HG02571 (cell line): Measurements from ENCODE around the gene NKD2.

Experiments
- ATAC-seq: cut with Tn5 transposase; IDR thresholded peaks from one replicate; pipeline ENCODE4 v1.9.1; 2021; ENCODE audit warnings: mild to moderate bottlenecking, moderate library complexity; ENCODE audit not compliant: unreplicated experiment

NKD2 gene

GRCh38 chr5:978693-979092, 29.9 kb upstream of the NKD2 start:
- no peak for ATAC-seq

- ATAC-seq, result no peak
Measured at GRCh38 chr5:979100-979817, 29.3 kb upstream of the NKD2 start.

- ATAC-seq, result no peak
Measured at GRCh38 chr5:980001-980588, 28.5 kb upstream of the NKD2 start.

DNA sequence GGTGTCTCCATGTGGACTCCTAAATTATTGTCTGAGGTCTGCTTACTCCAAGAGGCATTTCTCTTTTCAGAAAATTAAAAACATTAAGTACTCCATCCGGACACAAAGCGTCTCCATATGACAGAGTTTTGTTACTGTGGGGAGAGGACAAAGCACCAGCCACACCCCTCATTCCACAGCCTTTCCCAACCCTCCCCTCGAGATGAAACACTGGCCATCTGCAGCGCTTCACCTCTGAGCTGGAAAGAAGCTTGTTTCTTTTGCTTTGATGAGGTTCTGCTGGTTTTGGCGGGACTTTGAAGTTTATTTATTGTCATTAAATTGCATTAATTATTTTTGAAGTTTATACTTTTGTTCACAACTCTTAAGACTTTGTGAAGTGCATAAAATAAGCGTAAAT, 27.6 kb upstream of the NKD2 start:
- no peak for ATAC-seq

- no peak for ATAC-seq
Measured at GRCh38 chr5:981456-981855, 27.1 kb upstream of the NKD2 start.

DNA sequence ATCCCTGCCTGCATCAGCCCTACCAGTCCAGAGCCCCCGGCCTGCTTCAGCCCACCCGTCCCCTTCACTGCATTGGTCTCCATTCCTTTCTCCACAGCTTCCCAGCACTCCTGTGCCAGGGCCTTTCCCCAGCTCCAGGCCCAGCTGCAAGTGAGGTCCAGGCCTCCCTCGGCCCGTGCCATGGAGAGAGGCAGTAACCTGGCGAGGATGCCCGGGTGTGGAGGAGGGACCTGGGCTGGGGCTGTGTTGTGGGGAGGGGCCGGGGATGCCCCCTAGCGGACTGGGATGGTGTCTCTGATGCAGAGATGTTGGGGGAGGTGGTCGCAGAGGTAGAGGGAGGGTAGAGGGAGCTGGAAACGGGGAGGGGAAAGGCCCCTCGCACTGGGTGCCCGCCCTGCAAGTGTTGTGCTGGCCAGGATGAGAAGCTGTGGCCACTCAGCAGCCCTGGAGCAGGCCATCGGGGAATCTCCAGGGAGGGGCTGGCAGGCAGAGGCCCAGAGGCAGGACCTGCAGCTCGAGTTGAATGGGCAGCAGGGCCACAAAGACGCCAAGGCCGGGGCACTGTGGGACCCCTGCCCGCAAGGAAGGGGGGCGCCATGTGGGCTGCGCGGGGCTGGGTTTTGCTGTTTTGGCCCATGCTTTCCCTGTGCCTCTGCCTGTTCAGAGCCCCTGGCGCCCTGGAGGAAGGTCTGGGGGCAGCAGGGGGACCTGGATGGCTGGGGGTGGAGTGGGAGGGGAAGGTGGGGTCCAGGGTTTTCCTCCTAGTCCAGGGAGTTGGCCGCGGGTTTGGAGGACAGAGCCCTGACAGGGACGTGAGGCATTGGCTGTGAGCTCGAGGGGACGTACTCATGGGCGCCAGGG, 26.0 kb upstream of the NKD2 start:
- no peak for ATAC-seq

DNA sequence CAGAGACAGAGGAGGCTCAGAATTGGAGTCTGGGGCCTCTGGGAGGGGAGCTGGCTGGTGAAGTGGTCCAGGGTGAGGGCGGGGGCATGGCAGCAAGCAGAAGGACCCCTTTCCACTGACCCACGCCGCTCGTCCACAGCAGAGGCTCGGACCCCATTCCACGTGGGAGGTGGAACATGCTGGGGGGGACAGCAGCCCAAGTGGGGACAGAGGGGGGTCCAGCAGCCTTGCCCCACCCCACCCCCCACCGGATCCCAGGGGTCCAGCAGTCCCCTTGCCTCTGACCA, 25.4 kb upstream of the NKD2 start:
- ATAC-seq, result no peak

DNA sequence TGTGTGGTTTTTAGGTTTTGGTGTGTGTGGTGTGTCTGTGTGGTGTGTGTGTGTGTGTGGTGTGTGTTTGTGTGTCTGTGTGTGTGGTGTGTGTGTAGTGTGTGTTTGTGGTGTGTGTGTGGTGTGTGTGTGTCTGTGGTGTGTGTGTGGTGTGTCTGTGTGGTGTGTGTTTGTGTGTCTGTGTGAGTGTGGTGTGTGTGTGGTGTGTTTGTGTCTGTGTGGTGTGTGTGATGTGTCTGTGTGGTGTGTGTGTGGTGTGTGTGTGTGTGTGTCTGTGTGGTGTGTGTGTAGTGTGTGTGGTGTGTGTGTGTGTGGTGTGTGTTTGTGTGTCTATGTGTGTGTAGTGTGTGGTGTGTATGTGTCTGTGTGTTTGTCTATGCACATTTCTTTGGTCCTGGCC, 25.0 kb upstream of the NKD2 start:
- no peak for ATAC-seq

GRCh38 chr5:984774-985173, 23.8 kb upstream of the NKD2 start:
- ATAC-seq, result no peak

- ATAC-seq, result no peak
Measured at GRCh38 chr5:987761-988160, 20.8 kb upstream of the NKD2 start.

- no peak for ATAC-seq
Measured at GRCh38 chr5:988322-988721, 20.3 kb upstream of the NKD2 start.

DNA sequence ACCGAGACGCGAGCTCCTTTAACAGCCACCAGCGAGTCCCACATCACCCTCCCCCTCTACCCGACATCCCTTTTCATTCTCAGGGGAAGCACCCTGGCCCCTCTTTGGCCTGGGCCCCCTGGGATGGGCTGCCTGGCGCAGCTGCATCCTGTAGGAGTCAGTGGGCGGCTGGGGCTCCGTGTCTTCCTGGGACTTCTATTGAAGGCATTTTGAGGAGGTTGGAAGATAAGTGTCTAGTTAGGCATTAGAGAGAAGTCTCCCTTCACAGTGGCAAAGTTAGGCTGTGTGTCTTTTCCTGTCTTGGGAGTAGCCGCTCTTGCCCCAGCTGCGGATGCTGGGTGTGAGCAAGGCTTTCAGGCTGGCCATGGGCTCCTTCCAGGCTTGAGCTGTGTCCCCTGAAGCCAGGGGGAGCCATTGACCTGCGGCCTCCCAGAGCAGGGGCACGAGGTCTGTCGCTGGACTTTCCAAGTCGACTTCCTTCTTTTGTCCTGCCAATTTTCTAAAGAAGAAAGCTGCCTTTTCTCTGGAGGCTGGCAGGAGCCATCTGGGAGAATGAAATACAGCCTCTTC, 18.6 kb upstream of the NKD2 start:
- no peak for ATAC-seq

DNA sequence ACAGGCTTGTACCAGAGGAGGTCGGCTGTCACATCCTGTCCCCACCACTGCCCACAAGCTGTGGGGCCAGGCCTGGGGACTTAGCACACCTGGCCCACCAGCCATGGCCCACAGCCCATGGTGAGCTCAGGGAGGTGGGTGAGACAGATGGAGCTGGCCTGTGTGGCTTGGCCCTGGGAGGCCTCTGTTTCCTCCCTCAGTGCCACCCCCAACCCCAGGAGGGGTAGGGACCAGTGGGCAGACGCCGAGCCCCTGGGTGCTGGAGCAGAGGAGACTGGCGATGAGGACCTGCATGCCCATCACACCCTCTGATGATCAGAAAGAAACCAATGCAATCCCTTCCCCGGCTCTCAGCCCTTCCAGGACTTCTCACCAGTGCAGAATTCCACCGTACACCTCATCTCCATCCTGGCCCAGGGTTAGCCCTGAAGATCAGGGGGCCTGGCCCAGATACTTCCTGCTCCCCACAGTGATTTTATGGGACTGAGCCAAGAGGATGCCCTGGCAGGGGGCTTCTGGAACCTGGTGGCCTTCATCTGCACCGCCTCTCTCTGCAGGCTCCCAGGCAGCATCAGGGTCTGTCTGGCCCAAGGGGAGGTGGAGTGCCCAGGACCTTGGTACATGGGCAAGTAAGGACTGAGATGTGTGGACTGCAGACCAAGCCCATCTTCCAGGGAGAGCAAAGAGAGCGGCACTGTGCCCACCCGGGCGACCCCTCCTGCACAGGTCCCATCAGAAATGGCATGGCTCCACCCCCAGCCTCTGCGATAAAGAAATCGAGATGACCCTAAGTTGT, 16.9 kb upstream of the NKD2 start:
- no peak for ATAC-seq

GRCh38 chr5:994272-994607, 14.4 kb upstream of the NKD2 start:
- no peak for ATAC-seq

GRCh38 chr5:994821-995220, 13.8 kb upstream of the NKD2 start:
- no peak for ATAC-seq

DNA sequence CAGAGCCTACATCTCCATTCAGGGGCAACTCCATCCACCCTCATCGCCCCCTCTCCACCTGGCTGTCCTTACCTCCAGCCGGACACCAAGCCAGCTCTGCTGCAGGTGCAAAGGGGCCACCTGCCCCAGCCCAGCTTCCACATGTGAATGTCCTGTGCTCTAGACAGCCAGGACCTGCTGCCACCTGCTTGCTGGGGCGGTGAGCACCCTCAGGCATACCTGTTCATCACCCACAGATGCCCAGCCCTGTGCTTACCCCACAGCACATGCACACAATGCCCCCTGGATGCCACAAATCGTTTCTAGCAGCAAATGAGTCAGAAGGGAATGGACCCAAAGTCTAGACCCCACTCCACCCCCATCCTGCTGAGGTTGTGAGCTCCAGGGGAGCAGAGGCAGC, 13.3 kb upstream of the NKD2 start:
- no peak for ATAC-seq

- no peak for ATAC-seq
Measured at GRCh38 chr5:997001-997474, 11.6 kb upstream of the NKD2 start.

DNA sequence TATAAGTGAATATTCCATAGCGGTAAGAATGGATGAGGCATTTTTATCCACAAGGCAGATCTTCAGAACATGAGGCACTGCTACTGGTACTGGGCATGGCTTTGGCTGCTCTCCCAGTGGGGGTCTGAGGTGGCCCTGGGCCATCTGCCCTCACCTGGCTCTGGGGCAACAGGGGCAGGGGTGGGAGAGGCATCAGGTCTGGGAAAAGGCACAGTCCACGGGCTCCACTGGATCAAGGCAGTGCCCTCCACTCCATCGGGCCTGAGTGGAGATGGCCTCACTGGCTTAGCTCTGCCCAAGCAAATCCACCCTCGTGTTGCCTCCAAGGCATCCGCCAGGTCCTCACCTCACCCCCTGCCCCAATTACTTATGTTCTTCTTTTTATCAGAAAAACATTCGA, 10.9 kb upstream of the NKD2 start:
- ATAC-seq, result no peak

DNA sequence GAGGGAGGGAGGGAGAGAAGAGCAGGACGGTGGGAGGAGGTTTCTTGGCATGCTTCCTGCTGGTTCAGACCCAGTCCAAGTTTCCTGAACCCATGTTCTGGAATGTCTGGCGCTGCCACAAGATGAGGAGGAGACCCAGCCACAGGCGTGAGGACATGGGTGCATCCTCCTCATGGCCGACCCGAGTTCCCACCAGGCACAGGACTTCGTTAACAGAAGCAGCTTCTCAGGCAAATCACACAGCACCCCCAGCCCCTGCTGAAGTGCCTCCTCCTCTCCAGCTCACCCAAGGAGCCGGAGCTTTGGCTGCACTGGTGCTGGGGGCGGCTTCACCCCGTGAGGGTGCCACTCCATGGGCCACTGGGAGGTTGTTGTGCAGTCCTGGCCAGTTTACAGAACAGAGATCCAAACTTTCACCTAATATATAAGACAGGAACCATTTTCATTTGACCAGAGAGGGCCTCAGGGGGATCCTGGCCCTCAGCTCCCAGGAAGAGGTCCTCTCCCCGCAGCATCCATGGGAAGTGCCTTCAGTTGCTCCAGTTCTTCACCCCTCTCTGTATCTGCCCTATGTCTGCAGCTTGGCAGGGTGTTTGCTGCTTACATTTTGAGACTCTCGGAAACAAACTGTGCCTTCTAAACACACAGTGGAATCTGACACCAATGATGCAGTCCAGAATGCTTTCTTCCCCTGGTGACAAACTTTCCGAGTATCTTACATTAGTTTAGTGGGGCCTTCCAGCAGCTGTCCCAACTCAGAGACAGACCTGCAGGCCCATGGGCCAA, 10.2 kb upstream of the NKD2 start:
- no peak for ATAC-seq

DNA sequence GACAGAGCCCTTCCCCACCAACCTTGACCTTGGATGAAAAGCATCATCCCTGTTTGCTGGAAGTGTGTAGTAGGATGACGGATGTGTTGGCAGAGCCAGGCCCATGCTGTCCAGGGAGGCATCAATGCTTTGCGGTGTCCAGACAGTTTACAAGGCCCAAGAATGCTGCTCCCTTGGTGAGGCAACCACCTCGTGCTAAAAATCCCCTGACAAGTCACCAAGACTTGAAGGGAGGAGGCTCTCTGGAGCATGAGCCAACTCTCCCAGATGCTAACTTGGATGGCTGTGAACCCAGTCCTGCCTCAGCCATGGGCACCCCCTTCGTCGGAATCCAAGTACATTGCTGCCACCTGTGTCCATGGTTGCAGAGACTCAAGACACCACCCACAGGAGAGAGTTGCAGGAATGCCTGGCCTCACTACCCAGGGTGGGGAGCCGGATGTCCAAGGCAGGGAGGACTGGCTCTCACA, 9.5 kb upstream of the NKD2 start:
- no peak for ATAC-seq
